ENCODE results near the gene NT5M. TPM values are rescaled to one million over a fixed set of nuclear protein-coding genes. Genes with fewer than 3 reads are reported as not detected.

NT5M gene
- total RNA-seq, 1 experiment from 2014 or later, result 10.2 TPM

DNA sequence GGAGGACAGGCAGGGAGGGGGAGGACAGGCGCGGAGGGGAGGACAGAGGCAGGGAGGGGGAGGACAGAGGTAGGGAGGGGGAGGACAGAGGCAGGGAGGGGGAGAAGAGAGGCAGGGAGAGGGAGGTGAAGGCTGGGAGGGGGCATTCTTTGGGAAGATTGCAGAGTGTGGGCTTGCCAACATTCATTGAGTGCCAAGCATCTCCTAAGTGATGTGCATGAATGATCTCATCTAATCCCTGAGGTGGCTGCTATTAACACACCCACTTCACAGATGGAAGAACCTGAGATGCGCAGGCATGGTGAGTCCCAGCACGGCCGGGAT, 58.3 kb downstream of the NT5M start:
- no peaks in the 10 kb centered on the region for H3K36me3 ChIP-seq (ENCODE audit: control insufficient read depth in 1 of 2, insufficient read depth in 2 of 2, low read length in 2 of 2)
- ChIA-PET RAD21 (ENCODE audit: low non-redundant PET in 1 of 2, low total read pairs in 2 of 2, uncharacterized antibody in 2 of 2, unreplicated experiment in 2 of 2) (no interaction called here), POLR2A (no interaction called here), CTCF (no interaction called here)
- H4K20me1 ChIP-seq (ENCODE audit: insufficient read depth), result no peaks in the 10 kb centered on the region
- no peak overlapping the region for H3K9ac ChIP-seq (ENCODE audit: low read length)
- no peak for DNase-seq (ENCODE audit: low read depth, low spot score)
- H3K4me1 ChIP-seq (ENCODE audit: control insufficient read depth in 1 of 2, insufficient read depth in 2 of 2, low read length in 2 of 2), result no peaks in the 10 kb centered on the region
- H3K4me3 ChIP-seq (replicated peaks in 1 of 2; ENCODE audit: low read depth in 1 of 2, low read length in 2 of 2), result no peak overlapping the region
- intact Hi-C loops (cut with micrococcal nuclease), result no loop called here
- H3K27me3 ChIP-seq (ENCODE audit: insufficient read depth, low read length), result no peaks in the 10 kb centered on the region
- no peak overlapping the region for H3K27ac ChIP-seq (ENCODE audit: low read depth, low read length)
- TF ChIP-seq POLR2A (IDR thresholded peaks at IDR 0.05; ENCODE audit: borderline replicate concordance, extremely low read depth, insufficient read depth, insufficient read length) (no peak), EZH2phosphoT487 (IDR thresholded peaks at IDR 0.05; ENCODE audit: borderline replicate concordance) (no peak), ZNF274 (IDR thresholded peaks at IDR 0.05; ENCODE audit: low read depth, low read length) (no peak), SIN3A (IDR thresholded peaks at IDR 0.05; ENCODE audit: low read depth) (no peak), RAD21 (IDR thresholded peaks at IDR 0.05; ENCODE audit: low read depth) (no peak), FOSL1 (IDR thresholded peaks at IDR 0.05; ENCODE audit: low read depth) (no peak), ZFX (IDR thresholded peaks at IDR 0.05) (no peak)
- TF ChIP-seq, protein P1, sequence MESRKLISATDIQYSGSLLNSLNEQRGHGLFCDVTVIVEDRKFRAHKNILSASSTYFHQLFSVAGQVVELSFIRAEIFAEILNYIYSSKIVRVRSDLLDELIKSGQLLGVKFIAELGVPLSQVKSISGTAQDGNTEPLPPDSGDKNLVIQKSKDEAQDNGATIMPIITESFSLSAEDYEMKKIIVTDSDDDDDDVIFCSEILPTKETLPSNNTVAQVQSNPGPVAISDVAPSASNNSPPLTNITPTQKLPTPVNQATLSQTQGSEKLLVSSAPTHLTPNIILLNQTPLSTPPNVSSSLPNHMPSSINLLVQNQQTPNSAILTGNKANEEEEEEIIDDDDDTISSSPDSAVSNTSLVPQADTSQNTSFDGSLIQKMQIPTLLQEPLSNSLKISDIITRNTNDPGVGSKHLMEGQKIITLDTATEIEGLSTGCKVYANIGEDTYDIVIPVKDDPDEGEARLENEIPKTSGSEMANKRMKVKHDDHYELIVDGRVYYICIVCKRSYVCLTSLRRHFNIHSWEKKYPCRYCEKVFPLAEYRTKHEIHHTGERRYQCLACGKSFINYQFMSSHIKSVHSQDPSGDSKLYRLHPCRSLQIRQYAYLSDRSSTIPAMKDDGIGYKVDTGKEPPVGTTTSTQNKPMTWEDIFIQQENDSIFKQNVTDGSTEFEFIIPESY (IDR thresholded peaks at IDR 0.05; ENCODE audit: extremely low read depth, insufficient replicate concordance, low read length), result no peak
- TF ChIP-seq, protein P2, sequence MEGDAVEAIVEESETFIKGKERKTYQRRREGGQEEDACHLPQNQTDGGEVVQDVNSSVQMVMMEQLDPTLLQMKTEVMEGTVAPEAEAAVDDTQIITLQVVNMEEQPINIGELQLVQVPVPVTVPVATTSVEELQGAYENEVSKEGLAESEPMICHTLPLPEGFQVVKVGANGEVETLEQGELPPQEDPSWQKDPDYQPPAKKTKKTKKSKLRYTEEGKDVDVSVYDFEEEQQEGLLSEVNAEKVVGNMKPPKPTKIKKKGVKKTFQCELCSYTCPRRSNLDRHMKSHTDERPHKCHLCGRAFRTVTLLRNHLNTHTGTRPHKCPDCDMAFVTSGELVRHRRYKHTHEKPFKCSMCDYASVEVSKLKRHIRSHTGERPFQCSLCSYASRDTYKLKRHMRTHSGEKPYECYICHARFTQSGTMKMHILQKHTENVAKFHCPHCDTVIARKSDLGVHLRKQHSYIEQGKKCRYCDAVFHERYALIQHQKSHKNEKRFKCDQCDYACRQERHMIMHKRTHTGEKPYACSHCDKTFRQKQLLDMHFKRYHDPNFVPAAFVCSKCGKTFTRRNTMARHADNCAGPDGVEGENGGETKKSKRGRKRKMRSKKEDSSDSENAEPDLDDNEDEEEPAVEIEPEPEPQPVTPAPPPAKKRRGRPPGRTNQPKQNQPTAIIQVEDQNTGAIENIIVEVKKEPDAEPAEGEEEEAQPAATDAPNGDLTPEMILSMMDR (IDR thresholded peaks at IDR 0.05 in 2 of 3, conservative IDR thresholded peaks at IDR 0.05 in 1 of 3; ENCODE audit: borderline replicate concordance in 1 of 3, insufficient read depth in 1 of 3, low read depth in 2 of 3, low read length in 2 of 3), result no peak
- TF ChIP-seq, protein P3, sequence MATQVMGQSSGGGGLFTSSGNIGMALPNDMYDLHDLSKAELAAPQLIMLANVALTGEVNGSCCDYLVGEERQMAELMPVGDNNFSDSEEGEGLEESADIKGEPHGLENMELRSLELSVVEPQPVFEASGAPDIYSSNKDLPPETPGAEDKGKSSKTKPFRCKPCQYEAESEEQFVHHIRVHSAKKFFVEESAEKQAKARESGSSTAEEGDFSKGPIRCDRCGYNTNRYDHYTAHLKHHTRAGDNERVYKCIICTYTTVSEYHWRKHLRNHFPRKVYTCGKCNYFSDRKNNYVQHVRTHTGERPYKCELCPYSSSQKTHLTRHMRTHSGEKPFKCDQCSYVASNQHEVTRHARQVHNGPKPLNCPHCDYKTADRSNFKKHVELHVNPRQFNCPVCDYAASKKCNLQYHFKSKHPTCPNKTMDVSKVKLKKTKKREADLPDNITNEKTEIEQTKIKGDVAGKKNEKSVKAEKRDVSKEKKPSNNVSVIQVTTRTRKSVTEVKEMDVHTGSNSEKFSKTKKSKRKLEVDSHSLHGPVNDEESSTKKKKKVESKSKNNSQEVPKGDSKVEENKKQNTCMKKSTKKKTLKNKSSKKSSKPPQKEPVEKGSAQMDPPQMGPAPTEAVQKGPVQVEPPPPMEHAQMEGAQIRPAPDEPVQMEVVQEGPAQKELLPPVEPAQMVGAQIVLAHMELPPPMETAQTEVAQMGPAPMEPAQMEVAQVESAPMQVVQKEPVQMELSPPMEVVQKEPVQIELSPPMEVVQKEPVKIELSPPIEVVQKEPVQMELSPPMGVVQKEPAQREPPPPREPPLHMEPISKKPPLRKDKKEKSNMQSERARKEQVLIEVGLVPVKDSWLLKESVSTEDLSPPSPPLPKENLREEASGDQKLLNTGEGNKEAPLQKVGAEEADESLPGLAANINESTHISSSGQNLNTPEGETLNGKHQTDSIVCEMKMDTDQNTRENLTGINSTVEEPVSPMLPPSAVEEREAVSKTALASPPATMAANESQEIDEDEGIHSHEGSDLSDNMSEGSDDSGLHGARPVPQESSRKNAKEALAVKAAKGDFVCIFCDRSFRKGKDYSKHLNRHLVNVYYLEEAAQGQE (IDR thresholded peaks at IDR 0.05; ENCODE audit: low read depth), result no peak
- H3K79me2 ChIP-seq (ENCODE audit: insufficient read depth, low read length), result no peaks in the 10 kb centered on the region
- H3K4me2 ChIP-seq (ENCODE audit: low read length), result no peak overlapping the region
- no peak overlapping the region for H2AFZ ChIP-seq (ENCODE audit: low read depth, low read length, poor library complexity, severe bottlenecking)
- no peak for ATAC-seq
- no peaks in the 10 kb centered on the region for H3K9me2 ChIP-seq (ENCODE audit: insufficient read depth)
- no TSS peak for BruUV-seq (replicated peaks)
- H3K9me3 ChIP-seq (ENCODE audit: control insufficient read depth in 1 of 2, insufficient read depth in 1 of 2, low read depth in 1 of 2, low read length in 2 of 2), result peaks cover 0 to 8% of the 10 kb centered on the region in 2 experiments; a peak in 2 of 4 replicates
